Glutamatergic neuron (in vitro differentiated cells): ENCODE measurements around the gene ZNF584. TPM values are rescaled to one million over a fixed set of nuclear protein-coding genes. Genes with fewer than 3 reads are reported as not detected.
A peak's percentile ranks its signal among the peaks of the same experiment; 100 is the strongest.
"Not testable (repeated sequence)": the region's sequence is repeated elsewhere in the genome, so short reads cannot be mapped to it uniquely, and the experiment has no call there.

Experiments used
- DNase-seq: peaks from one replicate; pipeline ENCODE4 v3.0.0; 2022
- H3K27ac Mint-ChIP-seq: one replicate; pipeline ENCODE4 v1.8.0; 2020; ENCODE audit warnings: mild to moderate bottlenecking, mixed read lengths, inconsistent platforms; ENCODE audit not compliant: unreplicated experiment
- H3K27me3 Mint-ChIP-seq: one replicate; pipeline ENCODE4 v1.8.0; 2020; ENCODE audit warnings: mild to moderate bottlenecking, moderate library complexity, mixed read lengths, inconsistent platforms; ENCODE audit not compliant: unreplicated experiment
- H3K36me3 Mint-ChIP-seq: one replicate; pipeline ENCODE4 v1.8.0; 2020; ENCODE audit warnings: mild to moderate bottlenecking, mixed read lengths, inconsistent platforms; ENCODE audit not compliant: unreplicated experiment
- H3K4me1 Mint-ChIP-seq: one replicate; pipeline ENCODE4 v1.8.0; 2020; ENCODE audit warnings: mild to moderate bottlenecking, low read depth, mixed read lengths, inconsistent platforms; ENCODE audit not compliant: unreplicated experiment
- H3K4me3 Mint-ChIP-seq: one replicate; pipeline ENCODE4 v1.8.0; 2020; ENCODE audit warnings: mild to moderate bottlenecking, mixed read lengths, inconsistent platforms; ENCODE audit not compliant: unreplicated experiment
- H3K9me3 Mint-ChIP-seq: one replicate; pipeline ENCODE4 v1.8.0; 2020; ENCODE audit warnings: mild to moderate bottlenecking, moderate library complexity, mixed read lengths, inconsistent platforms; ENCODE audit not compliant: unreplicated experiment
- CTCF ChIP-seq: fragments of 200-600 bp; sonication (generic); IDR thresholded peaks from one replicate; pipeline ENCODE4 v1.5.0; 2021; ENCODE audit not compliant: partially characterized antibody, unreplicated experiment
- total RNA-seq: library from RNA; stranded (reverse); fragmentation: NEBNext Ultra II Directional; extraction: Animal tissue kit (Norgen Biotek cat#: 25700); gene quantifications from one replicate; pipeline ENCODE4 v1.2.1, GENCODE V29; 2021; ENCODE audit not compliant: unreplicated experiment

Gene ZNF584
- total RNA-seq, 1 donor from 2014 or later, result 5.8 TPM

- no peak overlapping the region for H3K4me3 Mint-ChIP-seq
- H3K36me3 Mint-ChIP-seq, result no peaks in the 10 kb centered on the region
- H3K9me3 Mint-ChIP-seq, result peaks cover 3% of the 10 kb centered on the region
- H3K27me3 Mint-ChIP-seq, result peaks cover 7% of the 10 kb centered on the region
- no peak overlapping the region for H3K27ac Mint-ChIP-seq
- H3K4me1 Mint-ChIP-seq, result no peaks in the 10 kb centered on the region
- DNase-seq, result no peak
- TF ChIP-seq CTCF, result no peak
These were observed 34.2 kb upstream of the ZNF584 start for GRCh38 chr19:58374200-58374599.

- DNase-seq, H3K36me3 Mint-ChIP-seq, H3K4me1 Mint-ChIP-seq, H3K9me3 Mint-ChIP-seq, H3K27ac Mint-ChIP-seq, H3K4me3 Mint-ChIP-seq: not testable (repeated sequence)
- peaks cover 10% of the 10 kb centered on the region for H3K27me3 Mint-ChIP-seq
These were observed 31.7 kb upstream of the ZNF584 start for GRCh38 chr19:58376724-58377123.

GRCh38 chr19:58379246-58379645 lies 29.2 kb upstream of the ZNF584 start:
- no peak for DNase-seq
- no peak for TF ChIP-seq CTCF
- H3K4me1 Mint-ChIP-seq, result peaks cover 7% of the 10 kb centered on the region
- peak overlapping the region; percentile 95 for H3K27ac Mint-ChIP-seq
- peaks cover 6% of the 10 kb centered on the region for H3K9me3 Mint-ChIP-seq
- H3K36me3 Mint-ChIP-seq, result no peaks in the 10 kb centered on the region
- H3K27me3 Mint-ChIP-seq, result peaks cover 8% of the 10 kb centered on the region
- H3K4me3 Mint-ChIP-seq, result peak overlapping the region; percentile 97

GRCh38 chr19:58380037-58380661 lies 28.3 kb upstream of the ZNF584 start:
- DNase-seq, result no peak
- Mint-ChIP-seq H3K27ac (peak overlapping the region; percentile 95), H3K4me1 (peaks cover 7% of the 10 kb centered on the region), H3K27me3 (peaks cover 8% of the 10 kb centered on the region), H3K9me3 (peaks cover 6% of the 10 kb centered on the region), H3K4me3 (peak overlapping the region; percentile 97), H3K36me3 (no peaks in the 10 kb centered on the region)
- no peak for TF ChIP-seq CTCF

GRCh38 chr19:58380662-58381459 lies 27.6 kb upstream of the ZNF584 start, which contains the start of gene ZNF837:
TSS of gene ZNF837 (minus strand) at chr19:58381030. CDS start at chr19:58369332, 11,698 bp downstream.
- H3K36me3 Mint-ChIP-seq, result no peaks in the 10 kb centered on the region
- TF ChIP-seq CTCF, result no peak
- H3K4me1 Mint-ChIP-seq, result peaks cover 7% of the 10 kb centered on the region
- H3K9me3 Mint-ChIP-seq, result peaks cover 6% of the 10 kb centered on the region
- peaks cover 8% of the 10 kb centered on the region for H3K27me3 Mint-ChIP-seq
- DNase-seq, result peak; percentile 94
- H3K27ac Mint-ChIP-seq, result peak within 1 kb of the TSS; percentile 95
- peak within 1 kb of the TSS; percentile 97 for H3K4me3 Mint-ChIP-seq
